ENCODE measurements around the gene CDH13.

DNA sequence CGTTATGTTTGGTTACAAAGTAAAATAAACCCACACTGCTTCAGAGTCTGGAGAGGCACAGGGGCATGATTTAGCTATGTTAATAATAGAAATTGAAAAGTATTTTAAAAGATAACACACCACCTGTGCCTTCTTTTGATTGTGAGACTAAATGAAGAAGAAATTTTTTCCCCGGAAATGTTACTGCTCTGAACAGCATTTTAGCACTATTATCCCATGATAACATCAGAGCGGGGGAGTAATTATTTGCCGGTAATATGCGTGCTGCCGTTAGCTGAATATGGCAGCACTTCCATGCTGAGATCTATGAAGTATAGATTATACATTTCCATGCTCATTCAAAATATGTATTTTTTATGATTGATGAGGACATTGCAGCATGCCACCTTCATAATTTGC lies 680.8 kb downstream of the CDH13 start:
- TF ChIP-seq, protein P1, sequence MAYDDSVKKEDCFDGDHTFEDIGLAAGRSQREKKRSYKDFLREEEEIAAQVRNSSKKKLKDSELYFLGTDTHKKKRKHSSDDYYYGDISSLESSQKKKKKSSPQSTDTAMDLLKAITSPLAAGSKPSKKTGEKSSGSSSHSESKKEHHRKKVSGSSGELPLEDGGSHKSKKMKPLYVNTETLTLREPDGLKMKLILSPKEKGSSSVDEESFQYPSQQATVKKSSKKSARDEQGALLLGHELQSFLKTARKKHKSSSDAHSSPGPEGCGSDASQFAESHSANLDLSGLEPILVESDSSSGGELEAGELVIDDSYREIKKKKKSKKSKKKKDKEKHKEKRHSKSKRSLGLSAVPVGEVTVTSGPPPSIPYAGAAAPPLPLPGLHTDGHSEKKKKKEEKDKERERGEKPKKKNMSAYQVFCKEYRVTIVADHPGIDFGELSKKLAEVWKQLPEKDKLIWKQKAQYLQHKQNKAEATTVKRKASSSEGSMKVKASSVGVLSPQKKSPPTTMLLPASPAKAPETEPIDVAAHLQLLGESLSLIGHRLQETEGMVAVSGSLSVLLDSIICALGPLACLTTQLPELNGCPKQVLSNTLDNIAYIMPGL (CRISPR knock-in tag; IDR thresholded peaks at IDR 0.05) = no peak
- no peak for TF ChIP-seq ZNF274 (IDR thresholded peaks at IDR 0.05; ENCODE audit: borderline replicate concordance, low read depth, low read length)
- no peak for TF ChIP-seq SMAD1 (IDR thresholded peaks at IDR 0.05; ENCODE audit: low read depth, low read length, partially characterized antibody)
- TF ChIP-seq, protein P2, sequence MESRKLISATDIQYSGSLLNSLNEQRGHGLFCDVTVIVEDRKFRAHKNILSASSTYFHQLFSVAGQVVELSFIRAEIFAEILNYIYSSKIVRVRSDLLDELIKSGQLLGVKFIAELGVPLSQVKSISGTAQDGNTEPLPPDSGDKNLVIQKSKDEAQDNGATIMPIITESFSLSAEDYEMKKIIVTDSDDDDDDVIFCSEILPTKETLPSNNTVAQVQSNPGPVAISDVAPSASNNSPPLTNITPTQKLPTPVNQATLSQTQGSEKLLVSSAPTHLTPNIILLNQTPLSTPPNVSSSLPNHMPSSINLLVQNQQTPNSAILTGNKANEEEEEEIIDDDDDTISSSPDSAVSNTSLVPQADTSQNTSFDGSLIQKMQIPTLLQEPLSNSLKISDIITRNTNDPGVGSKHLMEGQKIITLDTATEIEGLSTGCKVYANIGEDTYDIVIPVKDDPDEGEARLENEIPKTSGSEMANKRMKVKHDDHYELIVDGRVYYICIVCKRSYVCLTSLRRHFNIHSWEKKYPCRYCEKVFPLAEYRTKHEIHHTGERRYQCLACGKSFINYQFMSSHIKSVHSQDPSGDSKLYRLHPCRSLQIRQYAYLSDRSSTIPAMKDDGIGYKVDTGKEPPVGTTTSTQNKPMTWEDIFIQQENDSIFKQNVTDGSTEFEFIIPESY (CRISPR knock-in tag; IDR thresholded peaks at IDR 0.05) = no peak
- TF ChIP-seq, protein P3, sequence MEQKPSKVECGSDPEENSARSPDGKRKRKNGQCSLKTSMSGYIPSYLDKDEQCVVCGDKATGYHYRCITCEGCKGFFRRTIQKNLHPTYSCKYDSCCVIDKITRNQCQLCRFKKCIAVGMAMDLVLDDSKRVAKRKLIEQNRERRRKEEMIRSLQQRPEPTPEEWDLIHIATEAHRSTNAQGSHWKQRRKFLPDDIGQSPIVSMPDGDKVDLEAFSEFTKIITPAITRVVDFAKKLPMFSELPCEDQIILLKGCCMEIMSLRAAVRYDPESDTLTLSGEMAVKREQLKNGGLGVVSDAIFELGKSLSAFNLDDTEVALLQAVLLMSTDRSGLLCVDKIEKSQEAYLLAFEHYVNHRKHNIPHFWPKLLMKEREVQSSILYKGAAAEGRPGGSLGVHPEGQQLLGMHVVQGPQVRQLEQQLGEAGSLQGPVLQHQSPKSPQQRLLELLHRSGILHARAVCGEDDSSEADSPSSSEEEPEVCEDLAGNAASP (IDR thresholded peaks at IDR 0.05) = no peak
- TF ChIP-seq FOS (IDR thresholded peaks at IDR 0.05; ENCODE audit: extremely low read depth, insufficient read length) = no peak
- no peak for TF ChIP-seq CXXC5 (CRISPR knock-in tag; IDR thresholded peaks at IDR 0.05)
- TF ChIP-seq, protein P4, sequence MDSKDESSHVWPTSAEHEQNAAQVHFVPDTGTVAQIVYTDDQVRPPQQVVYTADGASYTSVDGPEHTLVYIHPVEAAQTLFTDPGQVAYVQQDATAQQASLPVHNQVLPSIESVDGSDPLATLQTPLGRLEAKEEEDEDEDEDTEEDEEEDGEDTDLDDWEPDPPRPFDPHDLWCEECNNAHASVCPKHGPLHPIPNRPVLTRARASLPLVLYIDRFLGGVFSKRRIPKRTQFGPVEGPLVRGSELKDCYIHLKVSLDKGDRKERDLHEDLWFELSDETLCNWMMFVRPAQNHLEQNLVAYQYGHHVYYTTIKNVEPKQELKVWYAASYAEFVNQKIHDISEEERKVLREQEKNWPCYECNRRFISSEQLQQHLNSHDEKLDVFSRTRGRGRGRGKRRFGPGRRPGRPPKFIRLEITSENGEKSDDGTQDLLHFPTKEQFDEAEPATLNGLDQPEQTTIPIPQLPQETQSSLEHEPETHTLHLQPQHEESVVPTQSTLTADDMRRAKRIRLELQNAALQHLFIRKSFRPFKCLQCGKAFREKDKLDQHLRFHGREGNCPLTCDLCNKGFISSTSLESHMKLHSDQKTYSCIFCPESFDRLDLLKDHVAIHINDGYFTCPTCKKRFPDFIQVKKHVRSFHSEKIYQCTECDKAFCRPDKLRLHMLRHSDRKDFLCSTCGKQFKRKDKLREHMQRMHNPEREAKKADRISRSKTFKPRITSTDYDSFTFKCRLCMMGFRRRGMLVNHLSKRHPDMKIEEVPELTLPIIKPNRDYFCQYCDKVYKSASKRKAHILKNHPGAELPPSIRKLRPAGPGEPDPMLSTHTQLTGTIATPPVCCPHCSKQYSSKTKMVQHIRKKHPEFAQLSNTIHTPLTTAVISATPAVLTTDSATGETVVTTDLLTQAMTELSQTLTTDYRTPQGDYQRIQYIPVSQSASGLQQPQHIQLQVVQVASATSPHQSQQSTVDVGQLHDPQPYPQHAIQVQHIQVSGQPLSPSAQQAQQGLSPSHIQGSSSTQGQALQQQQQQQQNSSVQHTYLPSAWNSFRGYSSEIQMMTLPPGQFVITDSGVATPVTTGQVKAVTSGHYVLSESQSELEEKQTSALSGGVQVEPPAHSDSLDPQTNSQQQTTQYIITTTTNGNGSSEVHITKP (IDR thresholded peaks at IDR 0.05; ENCODE audit: partially characterized antibody) = no peak
- TF ChIP-seq ZNF124 (CRISPR knock-in tag; IDR thresholded peaks at IDR 0.05) = no peak

All from K562 (cell line).